OCI-LY7 (cell line): ENCODE results near the gene TWIST2. TPM values are rescaled to one million over a fixed set of nuclear protein-coding genes. Genes with fewer than 3 reads are reported as not detected.

Experiments used
- BruUV-seq: library from RNA; stranded (reverse); fragments of 400-500 nt; replicated peaks from 2 replicates; lab custom pipeline; 2021; lab: Mats Ljungman, UMichigan
- CTCF ChIA-PET: fragments of 300-600 bp; sonication (Branson Sonifier 250); formaldehyde crosslinking; loops from one replicate; lab custom pipeline; 2022; ENCODE audit warnings: antibody characterized with exemption; ENCODE audit not compliant: unreplicated experiment; lab: Charles Lee
- POLR2A ChIA-PET: fragments of 300-600 bp; sonication (Branson Sonifier 250); formaldehyde crosslinking; loops from one replicate; lab custom pipeline; 2022; ENCODE audit warnings: antibody characterized with exemption; lab: Charles Lee
- DNase-seq: peaks from one replicate; pipeline ENCODE4 v3.0.0-alpha.2; 2015; ENCODE audit warnings: low spot score
- H2AFZ ChIP-seq: fragments of 200-600 bp; sonication (generic), shearing (Covaris generic); 2 replicates; pipeline ENCODE4 v1.6.1; 2014; ENCODE audit warnings: mild to moderate bottlenecking, antibody characterized with exemption, low read length, moderate library complexity
- H3K27ac ChIP-seq: fragments of 200-600 bp; sonication (generic); 2 replicates; pipeline ENCODE4 v1.5.1; 2014; ENCODE audit warnings: mixed run types, low read depth, mild to moderate bottlenecking, moderate library complexity, low read length, inconsistent platforms; ENCODE audit not compliant: poor library complexity, severe bottlenecking
- H3K36me3 ChIP-seq: fragments of 200-600 bp; sonication (generic); 2 replicates; pipeline ENCODE4 v1.6.1; 2014; ENCODE audit warnings: mild to moderate bottlenecking, antibody characterized with exemption, low read length, moderate library complexity, mixed read lengths; ENCODE audit not compliant: insufficient read depth
- H3K4me1 ChIP-seq: fragments of 200-600 bp; sonication (generic); 2 replicates; pipeline ENCODE4 v1.5.1; 2014; ENCODE audit warnings: mild to moderate bottlenecking, low read length; ENCODE audit not compliant: insufficient read depth, poor library complexity, severe bottlenecking
- H3K4me2 ChIP-seq: fragments of 200-600 bp; sonication (generic); 2 replicates; pipeline ENCODE4 v1.6.1; 2014; ENCODE audit warnings: mild to moderate bottlenecking, low read length
- H3K4me3 ChIP-seq: fragments of 200-600 bp; sonication (generic); 2 replicates; pipeline ENCODE4 v1.5.1; 2014; ENCODE audit warnings: mild to moderate bottlenecking, low read depth, low read length; ENCODE audit not compliant: poor library complexity, severe bottlenecking
- H3K79me2 ChIP-seq: fragments of 200-600 bp; sonication (generic); 2 replicates; pipeline ENCODE4 v1.6.1; 2016; ENCODE audit warnings: low read depth, mild to moderate bottlenecking, low read length, moderate library complexity, mixed read lengths; ENCODE audit not compliant: insufficient read depth
- H3K9me2 ChIP-seq: fragments of 200-600 bp; sonication (generic); 2 replicates; pipeline ENCODE4 v1.6.1; 2016; ENCODE audit warnings: mild to moderate bottlenecking, low read length, mixed read lengths; ENCODE audit not compliant: insufficient read depth
- H3K9me3 ChIP-seq: fragments of 200-600 bp; sonication (generic); 2 replicates; pipeline ENCODE4 v1.6.1; 2014; ENCODE audit warnings: mild to moderate bottlenecking, mixed run types, low read length, mixed read lengths
- H4K20me1 ChIP-seq: fragments of 200-600 bp; sonication (generic); 2 replicates; pipeline ENCODE4 v1.6.1; 2014; ENCODE audit warnings: mild to moderate bottlenecking, antibody characterized with exemption, low read length, moderate library complexity, mixed read lengths; ENCODE audit not compliant: insufficient read depth
- EZH2phosphoT487 ChIP-seq: fragments of 200-600 bp; sonication (generic); IDR thresholded peaks from 2 replicates; pipeline ENCODE4 v1.6.1; 2018; ENCODE audit warnings: low read depth, borderline replicate concordance, mild to moderate bottlenecking, mixed run types, antibody characterized with exemption, low read length, moderate library complexity, mixed read lengths
- intact Hi-C: fragments of 100-400 bp; cut with micrococcal nuclease; formaldehyde crosslinking; loops from one replicate; pipeline ENCODE4 v1.10.0; 2022; ENCODE audit not compliant: unreplicated experiment
- total RNA-seq, 2 experiments: library from RNA; depleted of rRNA in 1 of 2; stranded (reverse); fragments of >200 nt in 1 of 2; shearing (Covaris generic) in 1 of 2; gene quantifications; 2 replicates each; pipeline ENCODE4 v1.2.3, GENCODE V29; 2014 to 2022
- TF ChIP-seq, protein P1 (sequence below): fragments of 200-600 bp; sonication (generic); conservative IDR thresholded peaks from 2 replicates; pipeline ENCODE4 v1.5.1; 2014; ENCODE audit warnings: mild to moderate bottlenecking, antibody characterized with exemption, low read length, moderate library complexity, mixed read lengths

TWIST2 gene
- total RNA-seq, 2 experiments from 2014 or later = not detected

DNA sequence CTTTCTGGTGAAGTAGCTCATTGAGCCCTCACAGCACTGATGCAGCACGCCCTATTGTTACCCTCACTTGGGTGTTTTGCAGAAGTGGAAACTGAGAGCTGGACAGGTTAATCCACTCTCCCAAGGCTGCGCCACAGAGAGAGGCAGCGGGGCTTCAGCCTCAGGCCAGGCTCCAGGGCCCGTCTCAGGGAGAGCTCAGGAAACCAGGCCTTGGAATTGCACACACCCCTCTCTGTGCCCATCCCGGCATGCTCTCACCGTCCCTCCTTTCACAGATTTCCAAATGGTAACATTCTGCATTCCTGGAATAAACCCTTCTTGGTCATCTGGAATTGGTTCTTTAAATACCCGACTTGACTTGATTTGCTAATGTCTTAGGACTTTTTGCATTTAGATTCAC lies 51.5 kb downstream of the TWIST2 start:
- no peaks in the 10 kb centered on the region for H3K36me3 ChIP-seq
- H3K4me3 ChIP-seq = no peak overlapping the region
- H3K4me2 ChIP-seq = no peak overlapping the region
- H3K9me2 ChIP-seq = no peaks in the 10 kb centered on the region
- no peaks in the 10 kb centered on the region for H3K9me3 ChIP-seq
- BruUV-seq = no TSS peak
- ChIA-PET POLR2A (no interaction called here), CTCF (no interaction called here)
- H3K27ac ChIP-seq = no peak overlapping the region
- H2AFZ ChIP-seq = no peak overlapping the region
- H3K4me1 ChIP-seq = no peaks in the 10 kb centered on the region
- no peak for DNase-seq
- TF ChIP-seq, protein P1, sequence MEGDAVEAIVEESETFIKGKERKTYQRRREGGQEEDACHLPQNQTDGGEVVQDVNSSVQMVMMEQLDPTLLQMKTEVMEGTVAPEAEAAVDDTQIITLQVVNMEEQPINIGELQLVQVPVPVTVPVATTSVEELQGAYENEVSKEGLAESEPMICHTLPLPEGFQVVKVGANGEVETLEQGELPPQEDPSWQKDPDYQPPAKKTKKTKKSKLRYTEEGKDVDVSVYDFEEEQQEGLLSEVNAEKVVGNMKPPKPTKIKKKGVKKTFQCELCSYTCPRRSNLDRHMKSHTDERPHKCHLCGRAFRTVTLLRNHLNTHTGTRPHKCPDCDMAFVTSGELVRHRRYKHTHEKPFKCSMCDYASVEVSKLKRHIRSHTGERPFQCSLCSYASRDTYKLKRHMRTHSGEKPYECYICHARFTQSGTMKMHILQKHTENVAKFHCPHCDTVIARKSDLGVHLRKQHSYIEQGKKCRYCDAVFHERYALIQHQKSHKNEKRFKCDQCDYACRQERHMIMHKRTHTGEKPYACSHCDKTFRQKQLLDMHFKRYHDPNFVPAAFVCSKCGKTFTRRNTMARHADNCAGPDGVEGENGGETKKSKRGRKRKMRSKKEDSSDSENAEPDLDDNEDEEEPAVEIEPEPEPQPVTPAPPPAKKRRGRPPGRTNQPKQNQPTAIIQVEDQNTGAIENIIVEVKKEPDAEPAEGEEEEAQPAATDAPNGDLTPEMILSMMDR = no peak
- no peak for TF ChIP-seq EZH2phosphoT487
- no peaks in the 10 kb centered on the region for H3K79me2 ChIP-seq
- intact Hi-C loops = no loop called here
- no peaks in the 10 kb centered on the region for H4K20me1 ChIP-seq

DNA sequence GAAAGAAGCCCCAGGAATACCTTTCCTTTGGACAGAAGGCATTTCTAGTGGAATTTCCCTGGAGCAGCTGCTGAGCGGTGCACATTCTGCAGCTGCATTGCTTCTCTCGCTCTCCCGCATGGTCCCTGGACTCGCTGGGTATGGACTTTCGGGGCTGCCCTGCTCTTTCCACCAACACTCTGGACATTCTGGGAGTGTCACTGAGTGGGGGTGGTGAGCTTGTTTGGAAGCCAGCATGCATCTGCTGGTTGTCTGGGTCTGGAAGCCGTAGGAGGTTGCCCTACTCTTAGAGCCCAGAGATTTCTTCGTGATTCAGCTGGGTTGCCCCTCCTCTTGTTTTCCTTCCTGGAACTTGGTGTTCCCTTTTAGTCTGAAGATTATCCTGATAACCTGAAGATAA lies 52.6 kb downstream of the TWIST2 start:
- Histone ChIP-seq H3K27ac (no peak overlapping the region), H4K20me1 (no peaks in the 10 kb centered on the region), H3K9me3 (no peaks in the 10 kb centered on the region), H3K4me1 (no peaks in the 10 kb centered on the region), H2AFZ (no peak overlapping the region), H3K79me2 (no peaks in the 10 kb centered on the region), H3K36me3 (no peaks in the 10 kb centered on the region), H3K4me3 (no peak overlapping the region), H3K9me2 (no peaks in the 10 kb centered on the region), H3K4me2 (no peak overlapping the region)
- no peak for TF ChIP-seq EZH2phosphoT487
- TF ChIP-seq, protein P1 = no peak
- no TSS peak for BruUV-seq
- intact Hi-C loops = no loop called here
- CTCF ChIA-PET = no interaction called here
- POLR2A ChIA-PET = no interaction called here
- DNase-seq = no peak

DNA sequence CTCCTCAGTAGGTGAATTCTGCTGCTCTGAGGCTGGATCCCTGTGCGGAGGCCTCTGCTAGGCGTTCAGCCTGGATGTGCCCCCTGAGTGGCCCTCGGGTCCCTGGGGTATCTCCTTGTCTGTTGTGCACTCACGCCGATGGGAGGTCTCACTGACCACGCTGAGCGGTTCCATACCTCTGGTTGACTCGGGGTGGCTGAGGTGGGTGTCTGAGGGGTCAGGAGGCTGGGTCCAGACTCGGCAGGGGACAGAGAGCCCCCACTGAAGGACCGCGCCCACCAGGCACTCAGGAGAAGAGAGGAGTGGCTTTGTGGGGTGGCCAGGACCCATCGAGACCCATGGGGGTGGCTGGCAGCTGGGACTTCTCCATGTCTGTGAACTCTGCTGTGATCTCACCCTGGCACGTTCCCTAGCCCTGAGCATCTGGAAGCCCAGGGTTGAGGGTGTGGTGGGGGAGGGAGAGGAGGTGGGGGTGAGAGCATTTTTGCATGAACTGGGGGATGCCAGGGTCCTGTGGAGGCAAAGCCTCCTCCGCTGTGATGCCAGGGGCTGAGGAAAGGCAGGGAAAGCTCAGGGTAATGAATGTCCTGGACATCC lies 53.7 kb downstream of the TWIST2 start:
- DNase-seq = no peak
- POLR2A ChIA-PET = no interaction called here
- H3K4me2 ChIP-seq = no peak overlapping the region
- intact Hi-C loops = no loop called here
- CTCF ChIA-PET = no interaction called here
- no peak overlapping the region for H3K27ac ChIP-seq
- no TSS peak for BruUV-seq
- TF ChIP-seq, protein P1 = no peak
- TF ChIP-seq EZH2phosphoT487 = no peak
- no peaks in the 10 kb centered on the region for H3K4me1 ChIP-seq
- H3K9me3 ChIP-seq = no peaks in the 10 kb centered on the region
- no peaks in the 10 kb centered on the region for H3K36me3 ChIP-seq
- no peaks in the 10 kb centered on the region for H4K20me1 ChIP-seq
- no peak overlapping the region for H3K4me3 ChIP-seq
- no peaks in the 10 kb centered on the region for H3K9me2 ChIP-seq
- H2AFZ ChIP-seq = no peak overlapping the region
- no peaks in the 10 kb centered on the region for H3K79me2 ChIP-seq
